HCT116 (cell line): ENCODE measurements around the gene AAMDC. TPM values are rescaled to one million over a fixed set of nuclear protein-coding genes. Genes with fewer than 3 reads are reported as not detected.

Experiments
- ATAC-seq: fragments of 200-7000 bp; cut with Tn5 transposase; 2 replicates; pipeline ENCODE4 v1.9.1; 2020; ENCODE audit warnings: mild to moderate bottlenecking, moderate library complexity
- BruUV-seq: library from RNA; stranded (reverse); fragments of 400-500 nt; replicated peaks from 2 replicates; lab custom pipeline; 2021; lab: Mats Ljungman, UMichigan
- CTCF ChIA-PET: fragments of 300-600 bp; sonication (Branson Sonifier 250); formaldehyde crosslinking; loops from one replicate; lab custom pipeline; 2021; ENCODE audit warnings: antibody characterized with exemption; lab: Charles Lee
- POLR2A ChIA-PET: fragments of 300-600, 350-600 bp; sonication (Branson Sonifier 250); formaldehyde crosslinking; loops from one replicate; lab custom pipeline; 2021; ENCODE audit warnings: antibody characterized with exemption; lab: Charles Lee
- RAD21 ChIA-PET, 2 experiments: fragments of 300-600 bp; sonication (Branson Sonifier 250); formaldehyde crosslinking; loops; one replicate each; lab custom pipeline; 2023; ENCODE audit warnings: low total read pairs in 2 of 2; ENCODE audit not compliant: uncharacterized antibody in 2 of 2, unreplicated experiment in 2 of 2, low non-redundant PET in 1 of 2; lab: Charles Lee
- DNase-seq: peaks from one replicate; pipeline ENCODE4 v3.0.0-alpha.2; 2010; ENCODE audit warnings: low read depth, low spot score
- H2AFZ ChIP-seq: fragments of 200-600 bp; shearing (Covaris generic), sonication (generic); 2 replicates; pipeline ENCODE4 v1.6.1; 2017; ENCODE audit warnings: low read depth, mixed run types, mixed read lengths, antibody characterized with exemption, low read length; ENCODE audit not compliant: poor library complexity, severe bottlenecking
- H3K27ac ChIP-seq: 2 replicates; pipeline ENCODE4 v1.5.1; 2012; ENCODE audit warnings: low read depth, low read length
- H3K27me3 ChIP-seq: fragments of 200-600 bp; sonication (generic); 2 replicates; pipeline ENCODE4 v1.6.1; 2016; ENCODE audit warnings: mixed run types, low read length, mixed read lengths; ENCODE audit not compliant: insufficient read depth
- H3K36me3 ChIP-seq, 2 experiments: fragments of 200-500 bp in 1 of 2; fragments of 200-600 bp in 1 of 2; sonication (Bioruptor generic) in 1 of 2; sonication (generic) in 1 of 2; 2 replicates each; pipeline versions ENCODE4 v1.5.1 to v1.6.1; 2014 to 2016; ENCODE audit warnings: low read length in 2 of 2, inconsistent platforms in 1 of 2, mixed read lengths in 1 of 2, mixed run types in 1 of 2; ENCODE audit not compliant: insufficient read depth in 2 of 2, control insufficient read depth in 1 of 2
- H3K4me1 ChIP-seq, 2 experiments: fragments of 200-600 bp in 1 of 2; sonication (generic) in 1 of 2; 2 replicates each; pipeline versions ENCODE4 v1.5.1 to v1.6.1; 2012 to 2017; ENCODE audit warnings: low read length in 2 of 2, inconsistent platforms in 1 of 2, mild to moderate bottlenecking in 1 of 2, mixed read lengths in 1 of 2, mixed run types in 1 of 2, moderate library complexity in 1 of 2; ENCODE audit not compliant: insufficient read depth in 2 of 2, control insufficient read depth in 1 of 2
- H3K4me2 ChIP-seq: fragments of 200-600 bp; sonication (generic); 2 replicates; pipeline ENCODE4 v1.6.1; 2017; ENCODE audit warnings: mixed run types, low read length, mixed read lengths
- H3K4me3 ChIP-seq, 2 experiments: fragments of 200-600 bp in 1 of 2; sonication (generic) in 1 of 2; replicated peaks in 1 of 2; 2 replicates each; pipeline ENCODE4 v1.5.1; 2011 to 2016; ENCODE audit warnings: low read length in 2 of 2, control low read depth in 1 of 2, low read depth in 1 of 2, mild to moderate bottlenecking in 1 of 2, mixed read lengths in 1 of 2, mixed run types in 1 of 2
- H3K79me2 ChIP-seq: fragments of 200-600 bp; sonication (generic); 2 replicates; pipeline ENCODE4 v1.6.1; 2017; ENCODE audit warnings: mild to moderate bottlenecking, mixed run types, low read length, moderate library complexity, mixed read lengths; ENCODE audit not compliant: insufficient read depth
- H3K9ac ChIP-seq: fragments of 200-600 bp; sonication (generic); 2 replicates; pipeline ENCODE4 v1.6.1; 2016; ENCODE audit warnings: low read length, mixed read lengths
- H3K9me2 ChIP-seq: fragments of 200-600 bp; sonication (generic), shearing (Covaris generic); 2 replicates; pipeline ENCODE4 v1.6.1; 2017; ENCODE audit warnings: mixed run types, mild to moderate bottlenecking, moderate library complexity; ENCODE audit not compliant: insufficient read depth
- H3K9me3 ChIP-seq, 2 experiments: fragments of 200-500 bp in 1 of 2; fragments of 200-600 bp in 1 of 2; sonication (Bioruptor generic) in 1 of 2; sonication (generic) in 1 of 2; 2 replicates each; pipeline ENCODE4 v1.6.1; 2014 to 2017; ENCODE audit warnings: low read length in 2 of 2, mixed read lengths in 2 of 2, inconsistent platforms in 1 of 2, low read depth in 1 of 2, mild to moderate bottlenecking in 1 of 2, mixed run types in 1 of 2, moderate library complexity in 1 of 2; ENCODE audit not compliant: control insufficient read depth in 1 of 2, insufficient read depth in 1 of 2
- H4K20me1 ChIP-seq: fragments of 200-600 bp; sonication (generic), shearing (Covaris generic); 2 replicates; pipeline ENCODE4 v1.6.1; 2017; ENCODE audit warnings: mixed run types, mild to moderate bottlenecking, moderate library complexity; ENCODE audit not compliant: insufficient read depth
- CTCF ChIP-seq, 3 experiments: fragments of 200-600 bp in 1 of 3; sonication (generic) in 1 of 3; IDR thresholded peaks in 2 of 3; conservative IDR thresholded peaks in 1 of 3; 2 replicates each; pipeline ENCODE4 v1.5.1; 2012 to 2017; ENCODE audit warnings: low read depth in 2 of 3, low read length in 2 of 3, antibody characterized with exemption in 1 of 3, borderline replicate concordance in 1 of 3, control low read depth in 1 of 3, mild to moderate bottlenecking in 1 of 3, mixed read lengths in 1 of 3, mixed run types in 1 of 3, moderate library complexity in 1 of 3; ENCODE audit not compliant: insufficient read depth in 1 of 3
- EGR1 ChIP-seq: IDR thresholded peaks from 2 replicates; pipeline ENCODE4 v1.6.1; 2012; ENCODE audit warnings: low read depth
- EZH2 ChIP-seq: fragments of 200-600 bp; sonication (generic); IDR thresholded peaks from 2 replicates; pipeline ENCODE4 v1.6.1; 2017; ENCODE audit warnings: antibody characterized with exemption, mixed run types
- EZH2phosphoT487 ChIP-seq: fragments of 200-600 bp; IDR thresholded peaks from 2 replicates; pipeline ENCODE4 v1.6.1; 2018; ENCODE audit warnings: antibody characterized with exemption, borderline replicate concordance
- FOSL1 ChIP-seq: IDR thresholded peaks from 2 replicates; pipeline ENCODE4 v1.6.1; 2012; ENCODE audit warnings: low read depth
- MAX ChIP-seq: IDR thresholded peaks from 2 replicates; pipeline ENCODE4 v1.6.1; 2012
- POLR2A ChIP-seq: IDR thresholded peaks from 2 replicates; pipeline ENCODE4 v1.7.0; 2011; ENCODE audit warnings: borderline replicate concordance; ENCODE audit not compliant: insufficient read depth, insufficient read length; ENCODE audit errors: extremely low read depth
- RAD21 ChIP-seq: IDR thresholded peaks from 2 replicates; pipeline ENCODE4 v1.6.1; 2012; ENCODE audit warnings: low read depth, mild to moderate bottlenecking
- REST ChIP-seq: IDR thresholded peaks from 2 replicates; pipeline ENCODE4 v1.6.1; 2012; ENCODE audit warnings: low read depth
- SP1 ChIP-seq: IDR thresholded peaks from 2 replicates; pipeline ENCODE4 v1.6.1; 2012; ENCODE audit warnings: low read depth
- TCF7L2 ChIP-seq: IDR thresholded peaks from 2 replicates; pipeline ENCODE4 v1.7.0; 2011; ENCODE audit warnings: borderline replicate concordance, inconsistent platforms; ENCODE audit not compliant: insufficient read depth, insufficient read length; ENCODE audit errors: extremely low read depth
- ZBTB33 ChIP-seq: IDR thresholded peaks from 2 replicates; pipeline ENCODE4 v1.6.1; 2011; ENCODE audit warnings: mild to moderate bottlenecking, low read length, moderate library complexity; ENCODE audit not compliant: insufficient replicate concordance; ENCODE audit errors: extremely low read depth
- intact Hi-C: fragments of 100-400 bp; cut with micrococcal nuclease; formaldehyde crosslinking; loops from 2 replicates; pipeline ENCODE4 v1.10.0; 2022
- total RNA-seq: library from RNA; stranded (reverse); gene quantifications from one replicate; pipeline ENCODE4 v1.2.1, GENCODE V29; 2021; ENCODE audit not compliant: unreplicated experiment

The AAMDC gene
- total RNA-seq, 1 experiment from 2014 or later, result 11.2 TPM

DNA sequence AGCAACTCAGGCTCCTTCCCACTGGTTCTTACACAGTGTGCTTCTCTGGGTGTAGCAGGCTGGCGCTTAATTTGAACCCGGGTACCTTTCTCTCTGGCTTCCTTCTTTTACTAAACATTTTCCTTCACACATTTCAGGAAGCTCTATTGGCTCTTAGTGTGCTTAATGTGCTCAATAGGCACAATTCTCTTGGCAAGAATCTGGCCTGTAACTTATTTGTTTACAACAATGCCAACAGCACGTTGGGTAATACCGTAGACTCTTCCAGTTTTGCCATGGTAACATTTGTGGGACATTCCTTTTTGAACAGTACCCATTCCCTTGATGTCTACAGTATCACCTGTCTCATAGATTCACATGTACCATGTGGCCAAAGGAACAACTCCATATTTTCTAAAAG lies 47.8 kb downstream of the AAMDC start:
- CTCF ChIA-PET, result no interaction called here
- no TSS peak for BruUV-seq
- Histone ChIP-seq H3K4me1 (no peaks in the 10 kb centered on the region), H3K4me3 (no peak overlapping the region), H3K9ac (no peak overlapping the region), H3K79me2 (no peaks in the 10 kb centered on the region), H3K9me2 (no peaks in the 10 kb centered on the region), H3K9me3 (no peaks in the 10 kb centered on the region), H4K20me1 (no peaks in the 10 kb centered on the region), H2AFZ (no peak overlapping the region), H3K27me3 (no peaks in the 10 kb centered on the region), H3K27ac (no peak overlapping the region), H3K4me2 (no peak overlapping the region), H3K36me3 (no peaks in the 10 kb centered on the region; a peak in 1 of 4 replicates)
- POLR2A ChIA-PET, result no interaction called here
- ATAC-seq (no peak), DNase-seq (no peak)
- RAD21 ChIA-PET, result no interaction called here
- intact Hi-C loops, result no loop called here
- TF ChIP-seq EZH2phosphoT487, result no peak
- no peak for TF ChIP-seq REST
- no peak for TF ChIP-seq EGR1
- TF ChIP-seq FOSL1, result no peak
- TF ChIP-seq POLR2A, result no peak

DNA sequence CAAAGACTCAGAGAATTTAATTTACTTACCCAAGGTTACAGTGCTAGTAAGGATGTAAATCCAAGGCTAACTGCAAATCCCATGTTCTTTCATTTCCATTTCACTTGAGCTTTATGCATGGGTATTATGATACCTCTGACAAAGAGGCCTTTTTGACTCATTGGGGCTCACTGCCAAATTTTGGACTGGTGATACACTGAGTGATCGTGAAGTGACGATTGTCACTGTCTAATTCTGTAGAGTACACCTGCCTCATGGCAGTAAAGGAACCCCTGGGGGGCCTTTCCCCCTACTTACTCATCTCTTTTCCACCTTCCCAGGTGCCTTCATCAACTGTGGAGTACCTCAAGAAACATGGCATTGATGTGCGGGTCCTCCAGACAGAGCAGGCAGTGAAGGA lies 50.9 kb downstream of the AAMDC start:
- no peak for ATAC-seq
- POLR2A ChIA-PET, result no interaction called here
- H3K9ac ChIP-seq, result no peak overlapping the region
- H3K27ac ChIP-seq, result no peak overlapping the region
- no peak for DNase-seq
- no peaks in the 10 kb centered on the region for H3K9me3 ChIP-seq
- RAD21 ChIA-PET, result no interaction called here
- H2AFZ ChIP-seq, result no peak overlapping the region
- no peaks in the 10 kb centered on the region for H3K27me3 ChIP-seq
- no peaks in the 10 kb centered on the region for H3K9me2 ChIP-seq
- no peak overlapping the region for H3K4me2 ChIP-seq
- CTCF ChIA-PET, result no interaction called here
- H3K36me3 ChIP-seq, result no peaks in the 10 kb centered on the region; a peak in 1 of 4 replicates
- H3K4me1 ChIP-seq, result no peaks in the 10 kb centered on the region
- no peak overlapping the region for H3K4me3 ChIP-seq
- intact Hi-C loops, result no loop called here
- no peaks in the 10 kb centered on the region for H4K20me1 ChIP-seq
- BruUV-seq, result no TSS peak
- H3K79me2 ChIP-seq, result no peaks in the 10 kb centered on the region
- TF ChIP-seq SP1 (no peak), MAX (no peak), ZBTB33 (no peak), EZH2 (no peak), CTCF (IDR thresholded peaks at IDR 0.05 in 2 of 3, conservative IDR thresholded peaks at IDR 0.05 in 1 of 3; ENCODE audit: borderline replicate concordance in 1 of 3, insufficient read depth in 1 of 3, low read depth in 2 of 3, low read length in 2 of 3) (no peak), FOSL1 (no peak), TCF7L2 (no peak), RAD21 (no peak)
